ENCODE results near the gene SPZ1. TPM values are rescaled to one million over a fixed set of nuclear protein-coding genes. Genes with fewer than 3 reads are reported as not detected.

SPZ1 gene
- total RNA-seq, 1 donor from 2014 or later, result not detected

DNA sequence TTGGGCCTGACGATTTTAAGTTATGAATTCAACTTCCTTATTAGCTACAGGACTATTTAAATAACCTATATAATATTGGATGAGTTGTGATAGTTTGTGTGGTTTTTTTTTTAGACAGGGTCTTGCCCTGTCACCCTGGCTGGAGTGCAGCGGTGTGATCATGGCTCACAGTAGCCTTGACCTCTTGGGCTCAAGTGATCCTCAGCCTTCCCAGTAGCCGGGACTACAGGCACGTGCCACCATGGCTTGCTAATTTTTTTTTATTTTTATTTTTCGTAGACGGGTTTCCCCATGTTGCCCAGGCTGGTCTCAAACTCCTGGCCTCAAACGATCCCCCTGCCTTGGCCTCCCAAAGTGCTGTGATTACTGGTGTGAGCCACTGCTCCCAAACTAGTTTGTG is 17.6 kb downstream of the SPZ1 start:
- Histone ChIP-seq H3K9me3 (replicated peaks) (no peaks in the 10 kb centered on the region), H3K27ac (replicated peaks) (no peak overlapping the region), H3K27me3 (ENCODE audit: low read depth) (peaks cover 9% of the 10 kb centered on the region), H3K36me3 (no peaks in the 10 kb centered on the region), H3K4me1 (no peaks in the 10 kb centered on the region), H3K4me3 (no peak overlapping the region)
- no peak for DNase-seq
- intact Hi-C loops (cut with micrococcal nuclease), result no loop called here
- TF ChIP-seq, protein P1, sequence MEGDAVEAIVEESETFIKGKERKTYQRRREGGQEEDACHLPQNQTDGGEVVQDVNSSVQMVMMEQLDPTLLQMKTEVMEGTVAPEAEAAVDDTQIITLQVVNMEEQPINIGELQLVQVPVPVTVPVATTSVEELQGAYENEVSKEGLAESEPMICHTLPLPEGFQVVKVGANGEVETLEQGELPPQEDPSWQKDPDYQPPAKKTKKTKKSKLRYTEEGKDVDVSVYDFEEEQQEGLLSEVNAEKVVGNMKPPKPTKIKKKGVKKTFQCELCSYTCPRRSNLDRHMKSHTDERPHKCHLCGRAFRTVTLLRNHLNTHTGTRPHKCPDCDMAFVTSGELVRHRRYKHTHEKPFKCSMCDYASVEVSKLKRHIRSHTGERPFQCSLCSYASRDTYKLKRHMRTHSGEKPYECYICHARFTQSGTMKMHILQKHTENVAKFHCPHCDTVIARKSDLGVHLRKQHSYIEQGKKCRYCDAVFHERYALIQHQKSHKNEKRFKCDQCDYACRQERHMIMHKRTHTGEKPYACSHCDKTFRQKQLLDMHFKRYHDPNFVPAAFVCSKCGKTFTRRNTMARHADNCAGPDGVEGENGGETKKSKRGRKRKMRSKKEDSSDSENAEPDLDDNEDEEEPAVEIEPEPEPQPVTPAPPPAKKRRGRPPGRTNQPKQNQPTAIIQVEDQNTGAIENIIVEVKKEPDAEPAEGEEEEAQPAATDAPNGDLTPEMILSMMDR (IDR thresholded peaks at IDR 0.05; ENCODE audit: borderline replicate concordance), result no peak

DNA sequence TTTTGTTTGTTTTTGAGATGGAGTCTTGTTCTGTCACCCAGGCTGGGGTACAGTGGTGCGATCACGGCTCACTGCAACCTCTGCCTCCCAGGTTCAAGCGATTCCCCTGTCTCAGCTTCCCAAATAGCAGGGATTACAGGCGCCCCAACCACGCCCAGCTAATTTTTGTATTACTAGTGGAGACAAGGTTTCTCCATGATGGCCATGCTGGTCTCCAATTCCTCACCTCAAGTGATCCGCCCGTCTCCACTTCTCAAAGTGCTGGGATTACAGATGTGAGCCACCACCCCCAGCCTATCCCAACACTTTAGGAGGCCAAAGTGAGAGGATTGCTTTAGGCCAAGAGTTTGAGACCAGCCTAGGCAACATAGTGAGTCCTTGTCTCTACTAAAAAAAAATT is 19.3 kb downstream of the SPZ1 start:
- H3K27ac ChIP-seq (replicated peaks), result no peak overlapping the region
- intact Hi-C loops (cut with micrococcal nuclease), result no loop called here
- H3K4me3 ChIP-seq, result no peak overlapping the region
- H3K27me3 ChIP-seq (ENCODE audit: low read depth), result peaks cover 11% of the 10 kb centered on the region
- H3K9me3 ChIP-seq (replicated peaks), result no peaks in the 10 kb centered on the region
- H3K36me3 ChIP-seq, result no peaks in the 10 kb centered on the region
- H3K4me1 ChIP-seq, result no peaks in the 10 kb centered on the region
- no peak for DNase-seq
- TF ChIP-seq, protein P1 (IDR thresholded peaks at IDR 0.05; ENCODE audit: borderline replicate concordance), result no peak

DNA sequence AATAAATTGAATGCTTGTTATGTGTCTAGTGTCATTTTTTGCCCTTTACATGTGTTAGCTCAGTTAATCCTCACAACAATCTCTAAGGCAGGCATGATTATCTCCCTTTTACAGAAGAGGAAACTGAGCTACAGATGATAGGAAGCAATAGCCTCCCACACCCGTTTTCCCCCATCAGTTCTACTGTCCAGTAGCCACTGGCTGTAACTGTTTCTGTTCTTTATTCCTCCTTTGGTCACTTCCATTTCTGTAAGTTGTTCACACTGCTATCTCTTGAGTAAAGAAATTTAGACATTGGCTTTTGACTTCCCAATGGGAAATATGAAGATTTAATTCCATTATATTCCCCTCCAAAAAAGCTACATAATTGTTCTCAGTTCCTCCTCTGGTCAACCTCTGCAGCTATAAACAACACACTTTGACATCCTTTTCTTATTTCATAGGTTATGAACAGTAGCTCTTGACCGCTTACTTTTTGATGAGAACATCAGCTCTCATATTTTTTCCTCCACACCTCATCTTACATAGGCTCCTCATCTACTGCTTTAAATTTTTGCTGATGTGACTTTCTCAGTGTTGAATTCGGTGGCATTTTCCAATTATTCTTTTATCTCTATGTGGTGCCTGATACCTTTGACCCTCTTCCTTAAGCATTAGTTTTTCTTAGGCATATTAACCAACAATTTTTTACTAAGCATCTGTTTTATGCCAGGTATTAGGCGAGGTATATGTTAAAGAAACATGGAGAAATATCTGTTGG is 21.4 kb downstream of the SPZ1 start:
- H3K4me1 ChIP-seq, result no peaks in the 10 kb centered on the region
- H3K9me3 ChIP-seq (replicated peaks), result no peaks in the 10 kb centered on the region
- H3K27ac ChIP-seq (replicated peaks), result no peak overlapping the region
- no peak for DNase-seq
- peaks cover 11% of the 10 kb centered on the region for H3K27me3 ChIP-seq (ENCODE audit: low read depth)
- TF ChIP-seq, protein P1 (IDR thresholded peaks at IDR 0.05; ENCODE audit: borderline replicate concordance), result no peak
- no peak overlapping the region for H3K4me3 ChIP-seq
- intact Hi-C loops (cut with micrococcal nuclease), result no loop called here
- no peaks in the 10 kb centered on the region for H3K36me3 ChIP-seq

DNA sequence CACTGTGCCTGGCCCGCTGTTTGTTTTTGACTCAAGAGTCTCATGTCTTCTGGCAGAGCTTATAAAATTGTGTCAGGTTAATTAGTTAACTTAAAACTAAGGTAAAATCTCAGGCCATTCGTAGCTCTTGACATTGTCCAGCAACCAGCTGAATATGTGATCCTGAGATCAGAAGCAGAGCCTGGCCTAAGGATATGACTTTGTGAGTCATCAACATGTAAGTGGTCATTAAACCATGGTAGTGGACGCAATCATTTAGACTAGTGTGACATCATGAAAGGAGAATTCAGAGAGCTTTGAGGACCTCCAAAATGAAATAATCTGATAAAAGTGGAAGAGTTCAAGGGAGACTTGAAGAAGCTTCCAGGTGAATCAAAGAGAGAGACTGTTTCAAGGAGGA is 23.3 kb downstream of the SPZ1 start:
- intact Hi-C loops (cut with micrococcal nuclease), result no loop called here
- no peaks in the 10 kb centered on the region for H3K9me3 ChIP-seq (replicated peaks)

DNA sequence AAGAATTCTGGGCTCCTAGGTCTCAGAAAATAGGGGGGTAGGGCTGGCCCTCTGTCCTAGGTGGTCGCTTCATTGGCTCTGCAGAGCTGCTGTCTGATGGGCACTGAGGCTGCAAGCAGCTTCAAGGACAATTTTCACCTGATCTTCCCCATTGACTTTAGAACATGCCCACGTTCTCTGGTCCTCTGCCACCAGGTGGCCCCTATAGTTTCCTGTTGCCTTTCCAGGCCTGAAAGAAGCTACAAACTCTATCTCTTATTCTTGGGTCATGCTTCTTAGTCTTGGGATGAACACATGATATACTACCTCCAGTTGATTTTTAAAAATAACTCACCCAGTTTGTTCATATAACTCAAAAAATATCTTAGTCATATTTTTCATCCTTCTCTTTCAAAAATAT is 26.3 kb downstream of the SPZ1 start:
- Histone ChIP-seq H3K9me3 (replicated peaks) (no peaks in the 10 kb centered on the region), H3K4me3 (no peak overlapping the region), H3K27me3 (ENCODE audit: low read depth) (peaks cover 8% of the 10 kb centered on the region), H3K27ac (replicated peaks) (no peak overlapping the region), H3K4me1 (no peaks in the 10 kb centered on the region), H3K36me3 (no peaks in the 10 kb centered on the region)
- TF ChIP-seq, protein P1 (IDR thresholded peaks at IDR 0.05; ENCODE audit: borderline replicate concordance), result peak; percentile 23
- DNase-seq, result no peak
- intact Hi-C loops (cut with micrococcal nuclease), result no loop called here

More for the DNA sequence above, 23.3 kb downstream of the SPZ1 start:
- no peaks in the 10 kb centered on the region for H3K4me1 ChIP-seq
- DNase-seq, result no peak
- no peaks in the 10 kb centered on the region for H3K36me3 ChIP-seq
- H3K4me3 ChIP-seq, result no peak overlapping the region
- TF ChIP-seq, protein P1 (IDR thresholded peaks at IDR 0.05; ENCODE audit: borderline replicate concordance), result no peak
- H3K27me3 ChIP-seq (ENCODE audit: low read depth), result peaks cover 11% of the 10 kb centered on the region
- H3K27ac ChIP-seq (replicated peaks), result no peak overlapping the region
